K562 (cell line): ENCODE measurements around the gene USP49. TPM values are rescaled to one million over a fixed set of nuclear protein-coding genes. Genes with fewer than 3 reads are reported as not detected.

Experiments used
- ATF2 ChIP-seq: sonication (generic); formaldehyde crosslinking; IDR thresholded peaks from 2 replicates; pipeline ENCODE4 v1.8.1; 2022; ENCODE audit warnings: missing genetic modification reagents
- ATF6 ChIP-seq: sonication (generic); formaldehyde crosslinking; IDR thresholded peaks from 2 replicates; pipeline ENCODE4 v1.4.0; 2020; ENCODE audit warnings: mild to moderate bottlenecking, missing genetic modification reagents
- ATF7 ChIP-seq: fragments of 450-650 bp; IDR thresholded peaks from 2 replicates; pipeline ENCODE4 v1.7.1; 2014; ENCODE audit warnings: mild to moderate bottlenecking, moderate library complexity
- CEBPB ChIP-seq: fragments of 450-650 bp; IDR thresholded peaks from 2 replicates; pipeline ENCODE4 v1.6.1; 2016; ENCODE audit warnings: missing genetic modification characterization, missing compliant biosample characterization
- E2F8 ChIP-seq: fragments of 450-650 bp; IDR thresholded peaks from 2 replicates; pipeline ENCODE4 v1.7.1; 2018; ENCODE audit warnings: mild to moderate bottlenecking, low read depth; ENCODE audit not compliant: partially characterized antibody
- GABPB2 ChIP-seq: fragments of 250-450 bp; sonication (Bioruptor Pico); conservative IDR thresholded peaks from 2 replicates; pipeline ENCODE4 v1.5.1; 2021; ENCODE audit warnings: mild to moderate bottlenecking
- KLF16 ChIP-seq: IDR thresholded peaks from 2 replicates; pipeline ENCODE4 v1.6.1; 2016; ENCODE audit warnings: antibody characterized with exemption
- MNT ChIP-seq, 2 experiments: fragments of 450-650 bp; conservative IDR thresholded peaks; 2 replicates each; pipeline ENCODE4 v1.6.1; 2017; ENCODE audit warnings: mild to moderate bottlenecking in 2 of 2, moderate library complexity in 2 of 2
- RBM15 ChIP-seq: fragments of 200-400 bp; formaldehyde crosslinking; IDR thresholded peaks from 2 replicates; pipeline ENCODE4 v1.6.1; 2018; ENCODE audit warnings: mild to moderate bottlenecking, low read length, moderate library complexity; ENCODE audit not compliant: insufficient read depth
- SMARCC2 ChIP-seq: fragments of 450-650 bp; IDR thresholded peaks from 2 replicates; pipeline ENCODE4 v1.6.1; 2017; ENCODE audit warnings: antibody characterized with exemption, moderate library complexity, mild to moderate bottlenecking, low read depth
- TCF3 ChIP-seq: sonication (generic); formaldehyde crosslinking; IDR thresholded peaks from 2 replicates; pipeline ENCODE4 v1.4.0; 2020; ENCODE audit warnings: mild to moderate bottlenecking, missing genetic modification reagents
- TCF7L2 ChIP-seq: fragments of 150-350 bp; IDR thresholded peaks from 2 replicates; pipeline ENCODE4 v1.6.1; 2016; ENCODE audit warnings: low read depth, mild to moderate bottlenecking, low read length, moderate library complexity
- TGIF2 ChIP-seq: sonication (generic); formaldehyde crosslinking; IDR thresholded peaks from 2 replicates; pipeline ENCODE4 v1.8.1; 2022; ENCODE audit warnings: mild to moderate bottlenecking, missing genetic modification reagents, moderate library complexity
- THRAP3 ChIP-seq: fragments of 450-650 bp; IDR thresholded peaks from 2 replicates; pipeline ENCODE4 v1.6.1; 2016; ENCODE audit warnings: mild to moderate bottlenecking, inconsistent platforms, borderline replicate concordance
- ZBTB43 ChIP-seq: sonication (generic); formaldehyde crosslinking; IDR thresholded peaks from 2 replicates; pipeline ENCODE4 v1.8.0; 2023; ENCODE audit warnings: mild to moderate bottlenecking, missing genetic modification reagents
- ZNF583 ChIP-seq: fragments of 250-450 bp; sonication (Bioruptor Pico); IDR thresholded peaks from 2 replicates; pipeline ENCODE4 v1.4.0; 2020
- ZNF668 ChIP-seq: fragments of 250-450 bp; sonication (Bioruptor Pico); IDR thresholded peaks from 2 replicates; pipeline ENCODE4 v1.8.0; 2022; ENCODE audit warnings: mild to moderate bottlenecking, inconsistent platforms
- ZZZ3 ChIP-seq: fragments of 450-650 bp; IDR thresholded peaks from 2 replicates; pipeline ENCODE4 v1.6.1; 2016; ENCODE audit warnings: antibody characterized with exemption, mild to moderate bottlenecking, moderate library complexity
- polyA plus RNA-seq, 8 experiments: library from polyadenylated mRNA; depleted of rRNA in 4 of 8; stranded (reverse) in 5 of 8; unstranded in 3 of 8; fragments of >200 nt; fragmentation: Nextera tagmentation in 2 of 8; fragmentation: Illumina TruSeq in 1 of 8; extraction: Ambion mirVana in 2 of 8; extraction: Trizol in 1 of 8; gene quantifications; 2 replicates each; pipeline versions ENCODE4 v1.2.1 to v1.2.3, GENCODE V29; 2011 to 2014; ENCODE audit warnings: inconsistent platforms in 1 of 8, missing spikeins in 1 of 8
- total RNA-seq, 7 experiments: library from RNA; depleted of rRNA in 6 of 7; stranded (reverse); fragments of >200 nt in 6 of 7; fragmentation: Illumina TruSeq in 2 of 7; extraction: Trizol in 2 of 7; gene quantifications; 2 replicates each; pipeline versions ENCODE4 v1.2.1 to v1.2.3, GENCODE V29; 2011 to 2021; ENCODE audit warnings: low replicate concordance in 1 of 7

Gene USP49
- total and polyA plus RNA-seq, 9 of the 15 experiments (the other 6 are each of a cell fraction or from before 2014, with no cell fraction given): 1.0 to 9.9 (median 6.5) TPM

- TF ChIP-seq ZNF668 (CRISPR knock-in tag): no peak
- no peak; the same call in 1 of the 2 replicates for TF ChIP-seq THRAP3
- no peak for TF ChIP-seq TCF7L2
- TF ChIP-seq TCF3 (CRISPR knock-in tag): no peak
- TF ChIP-seq CEBPB (tag): peak; percentile 58
- TF ChIP-seq ATF7: peak; percentile 71
- TF ChIP-seq GABPB2 (CRISPR knock-in tag): no peak
- TF ChIP-seq KLF16: no peak
- TF ChIP-seq RBM15: no peak
- TF ChIP-seq ATF2 (CRISPR knock-in tag): no peak
- TF ChIP-seq SMARCC2: no peak
- no peak for TF ChIP-seq E2F8
- TF ChIP-seq MNT (conservative IDR thresholded peaks at IDR 0.05): peak; percentile 95 to 97
- TF ChIP-seq ATF6 (CRISPR knock-in tag): no peak
- no peak for TF ChIP-seq ZBTB43 (CRISPR knock-in tag)
- TF ChIP-seq ZNF583: no peak
- no peak for TF ChIP-seq TGIF2 (CRISPR knock-in tag)
- no peak for TF ChIP-seq ZZZ3
These were observed at the start of gene USP49 (continued) for GRCh38 chr6:41895300-41896233.
